Esophagus muscularis mucosa (tissue), 4 donors: ENCODE measurements around the gene SPEM2.

Source experiments
- CTCF ChIP-seq, 3 experiments: fragments of 200-600 bp in 2 of 3; fragments of 450-650 bp in 1 of 3; sonication (generic) in 2 of 3; IDR thresholded peaks; one replicate each; pipeline ENCODE4 v1.5.1; 2017 to 2019; ENCODE audit warnings: antibody characterized with exemption in 3 of 3, mild to moderate bottlenecking in 2 of 3, moderate library complexity in 1 of 3
- EP300 ChIP-seq: sonication (generic); formaldehyde crosslinking; IDR thresholded peaks from one replicate; pipeline ENCODE4 v1.6.1; 2017; ENCODE audit warnings: antibody characterized with exemption
- POLR2A ChIP-seq: fragments of 450-650 bp; IDR thresholded peaks from one replicate; pipeline ENCODE4 v1.6.1; 2017; ENCODE audit warnings: antibody characterized with exemption, moderate library complexity, mild to moderate bottlenecking, low read depth

GRCh38 chr17:7421186-7421585, 4.2 kb upstream of the SPEM2 start:
- TF ChIP-seq CTCF (IDR thresholded peaks at IDR 0.05) (no peak), POLR2A (no peak), EP300 (no peak)
